ENCODE results near the gene LRRC23.

LRRC23 gene

GRCh38 chr12:6944381-6945186 is 40.0 kb downstream of the LRRC23 start:
- DNase-seq, result peak; percentile 70 to 83 (median 80)

GRCh38 chr12:6945613-6946012 is 41.0 kb downstream of the LRRC23 start:
- no peak for DNase-seq

DNA sequence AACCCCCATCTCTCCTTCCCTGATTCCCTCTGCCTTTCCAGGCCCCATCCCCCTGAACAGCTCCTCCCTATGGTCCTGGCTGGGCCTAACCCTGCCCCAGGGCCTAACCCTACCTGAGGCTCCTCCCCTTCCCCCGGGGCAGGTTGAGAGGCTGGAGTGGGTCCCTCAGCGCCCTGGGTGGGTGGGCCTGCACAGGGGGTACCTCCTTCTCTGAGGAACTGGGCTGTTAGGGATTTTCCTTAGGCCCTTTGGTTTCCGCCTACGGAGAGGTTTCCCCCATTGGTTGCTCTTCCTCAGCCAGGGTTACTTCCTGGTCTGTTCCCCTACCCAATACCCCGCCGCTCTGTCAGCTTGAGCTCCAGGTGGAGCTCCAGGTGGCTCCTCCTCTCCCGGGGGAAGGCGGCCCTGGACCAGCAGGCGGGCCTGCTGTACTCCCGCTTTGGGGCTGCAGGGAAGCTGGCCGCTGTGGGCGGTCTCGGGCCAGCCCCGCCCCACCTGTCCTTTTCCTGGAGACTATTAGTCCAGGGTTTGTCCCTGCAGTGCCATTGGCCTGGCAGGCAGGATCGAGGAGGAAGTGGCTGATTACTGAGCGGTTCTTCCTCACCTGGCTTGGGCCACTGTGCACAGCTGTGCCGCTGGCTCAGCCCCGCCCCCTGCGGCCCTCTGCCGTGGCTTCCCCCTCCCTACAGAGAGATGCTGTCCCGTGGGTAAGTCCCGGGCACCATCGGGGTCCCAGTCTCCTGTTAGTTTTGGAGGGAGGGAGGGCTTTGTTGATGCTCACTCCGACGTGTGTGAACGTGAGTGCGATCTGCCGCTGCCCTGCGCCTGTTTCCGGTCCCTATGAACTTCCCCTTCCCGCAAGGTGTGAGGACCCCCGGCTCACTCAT is 41.7 kb downstream of the LRRC23 start:
- DNase-seq, result peak in 1 of 4 experiments; percentile 49

GRCh38 chr12:6946920-6947374 is 42.3 kb downstream of the LRRC23 start:
- DNase-seq, result no peak

DNA sequence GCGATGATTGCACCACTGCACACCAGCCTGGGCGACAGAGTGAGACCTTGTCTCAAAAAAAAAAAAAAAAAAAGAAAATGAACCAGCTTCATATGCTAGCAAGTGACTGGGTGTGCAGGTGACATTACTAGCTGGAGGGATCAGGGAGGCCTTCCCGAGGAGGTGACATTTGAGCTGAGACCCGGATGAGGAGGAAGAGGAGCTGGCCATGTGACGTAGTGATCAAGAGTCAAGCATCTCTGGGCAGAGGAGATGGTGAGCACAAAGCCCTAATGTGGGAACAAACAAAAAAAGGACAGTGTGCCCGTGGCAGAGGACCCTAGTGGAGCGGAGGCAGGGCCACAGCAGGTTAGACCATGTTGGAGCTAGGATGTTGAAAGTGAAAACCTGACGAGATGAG is 43.0 kb downstream of the LRRC23 start:
- DNase-seq, result no peak

GRCh38 chr12:6948873-6949594 is 44.4 kb downstream of the LRRC23 start:
- DNase-seq, result no peak

- peak in 1 of 4 experiments; percentile 23 for DNase-seq
Observed at GRCh38 chr12:6950401-6950801, 45.8 kb downstream of the LRRC23 start.

- peak in 2 of 4 experiments; percentile 48 to 49 for DNase-seq
Observed at GRCh38 chr12:6950811-6951540, 46.4 kb downstream of the LRRC23 start, which contains the start of gene PTPN6. PTPN6 (plus strand) TSS chr12:6951356; CDS start chr12:6951513, 157 bp downstream.

DNA sequence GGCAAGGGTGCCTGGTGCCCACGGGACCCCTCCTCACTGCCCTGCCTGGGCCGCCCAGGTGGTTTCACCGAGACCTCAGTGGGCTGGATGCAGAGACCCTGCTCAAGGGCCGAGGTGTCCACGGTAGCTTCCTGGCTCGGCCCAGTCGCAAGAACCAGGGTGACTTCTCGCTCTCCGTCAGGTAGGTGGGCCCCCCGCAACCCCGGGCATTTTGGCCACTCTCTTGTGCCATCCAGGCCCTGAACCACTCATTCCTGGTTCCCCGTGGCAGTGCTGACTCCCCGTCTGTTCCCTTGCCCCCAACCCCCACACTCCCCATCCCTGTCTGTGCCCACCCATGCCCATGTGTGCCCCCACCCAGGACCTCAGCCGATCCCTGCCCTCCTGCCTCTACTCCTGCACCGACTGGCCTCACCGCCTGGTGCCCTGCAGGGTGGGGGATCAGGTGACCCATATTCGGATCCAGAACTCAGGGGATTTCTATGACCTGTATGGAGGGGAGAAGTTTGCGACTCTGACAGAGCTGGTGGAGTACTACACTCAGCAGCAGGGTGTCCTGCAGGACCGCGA is 47.0 kb downstream of the LRRC23 start:
- DNase-seq, result no peak

DNA sequence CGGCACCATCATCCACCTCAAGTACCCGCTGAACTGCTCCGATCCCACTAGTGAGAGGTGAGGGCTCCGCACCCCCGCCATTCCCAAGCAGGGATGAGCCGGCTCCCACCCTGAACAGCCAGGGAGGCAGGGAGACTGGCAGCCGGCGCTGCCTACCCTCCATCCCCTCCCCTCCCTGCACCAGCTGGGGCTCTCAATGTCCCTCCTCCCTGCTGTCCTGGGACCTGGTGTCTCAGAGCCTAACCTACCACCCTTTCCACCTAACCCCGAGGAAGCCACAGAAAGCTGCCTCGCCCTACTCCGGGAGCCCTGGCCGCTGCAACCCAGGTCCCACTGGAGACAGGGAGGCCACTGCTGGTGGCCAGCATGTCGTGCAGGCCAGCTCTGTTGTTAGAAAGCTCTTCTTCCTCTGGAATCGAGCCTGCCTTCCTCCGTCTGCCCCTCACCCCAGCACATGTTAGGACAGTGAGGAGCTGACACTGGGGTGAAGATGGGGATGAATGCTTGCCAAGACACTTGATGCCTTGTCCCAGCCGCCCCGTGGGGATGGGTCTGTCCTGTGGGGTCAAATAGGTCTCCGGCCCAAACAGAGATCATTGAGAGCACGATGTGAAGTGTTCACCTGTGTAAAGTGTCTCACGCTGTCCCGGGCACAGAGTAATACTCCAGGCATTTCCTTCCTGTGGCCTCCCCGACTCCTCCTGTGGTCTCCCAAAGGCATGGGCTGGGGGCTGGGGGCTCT is 47.7 kb downstream of the LRRC23 start:
- no peak for DNase-seq

GRCh38 chr12:6952863-6953441 is 48.3 kb downstream of the LRRC23 start:
- DNase-seq, result no peak

- DNase-seq, result peak in 2 of 4 experiments; percentile 37 to 42
Observed at GRCh38 chr12:6953442-6954315, 49.1 kb downstream of the LRRC23 start.

- no peak for DNase-seq
Observed at GRCh38 chr12:6954316-6955107, 49.9 kb downstream of the LRRC23 start.

- no peak for DNase-seq
Observed at GRCh38 chr12:6955108-6956020, 50.7 kb downstream of the LRRC23 start.

DNA sequence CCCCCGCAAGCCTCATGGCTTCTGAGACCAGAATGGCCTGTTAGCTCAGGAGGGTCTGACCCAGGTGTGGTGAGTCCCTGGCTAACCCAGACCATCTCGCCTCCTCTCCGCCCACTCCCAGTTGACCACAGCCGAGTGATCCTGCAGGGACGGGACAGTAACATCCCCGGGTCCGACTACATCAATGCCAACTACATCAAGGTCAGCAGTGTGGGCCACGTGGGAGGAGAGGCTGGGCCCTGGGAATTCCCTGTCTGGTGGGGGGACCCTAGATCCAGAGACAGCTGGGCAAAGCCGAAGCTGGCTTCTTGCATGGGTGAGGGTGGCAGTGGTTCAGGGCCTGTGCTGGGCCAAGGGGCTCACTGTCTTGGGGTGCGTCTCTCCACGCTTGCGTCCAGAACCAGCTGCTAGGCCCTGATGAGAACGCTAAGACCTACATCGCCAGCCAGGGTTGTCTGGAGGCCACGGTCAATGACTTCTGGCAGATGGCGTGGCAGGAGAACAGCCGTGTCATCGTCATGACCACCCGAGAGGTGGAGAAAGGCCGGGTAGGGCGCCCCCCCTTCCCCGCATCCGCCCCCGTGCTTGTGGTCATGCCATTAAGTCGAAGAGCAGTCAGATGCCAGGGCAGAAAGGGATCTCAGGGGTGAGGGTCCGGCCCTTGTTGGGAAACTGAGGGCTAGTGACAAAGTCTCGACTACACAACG is 51.6 kb downstream of the LRRC23 start:
- DNase-seq, result no peak

DNA sequence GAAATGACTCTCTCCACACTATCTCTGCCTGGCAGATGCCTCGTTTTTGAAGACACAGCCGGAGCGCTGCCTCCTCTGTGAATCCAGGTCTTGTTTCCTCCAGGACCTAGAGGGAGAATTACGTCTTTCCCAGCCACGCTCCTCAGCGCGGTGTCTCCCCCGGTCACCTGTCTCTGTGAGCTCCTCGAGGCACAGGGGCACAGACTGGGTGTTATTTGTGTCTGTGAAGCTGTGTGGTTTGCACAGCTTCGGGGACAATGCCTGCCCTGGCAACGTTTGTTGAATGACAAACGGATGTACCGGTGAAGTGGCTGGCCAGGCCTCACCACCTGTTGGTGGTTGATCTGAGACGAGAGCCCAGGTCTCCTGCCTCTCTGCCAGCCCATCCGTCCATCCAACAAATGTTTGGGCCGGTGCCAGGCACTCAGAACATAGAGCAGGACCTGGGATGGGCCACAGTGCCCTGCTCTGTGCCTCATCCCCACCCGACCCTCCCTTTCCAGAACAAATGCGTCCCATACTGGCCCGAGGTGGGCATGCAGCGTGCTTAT is 52.6 kb downstream of the LRRC23 start:
- DNase-seq, result no peak
